Osteoblast (primary cell): ENCODE data around the gene SDHAF2. TPM values are rescaled to one million over a fixed set of nuclear protein-coding genes. Genes with fewer than 3 reads are reported as not detected.
"Not testable (repeated sequence)": the region's sequence is repeated elsewhere in the genome, so short reads cannot be mapped to it uniquely, and the experiment has no call there.

Source experiments
- DNase-seq: peaks from one replicate; pipeline ENCODE4 v3.0.0; 2011; ENCODE audit warnings: low spot score, mixed read lengths; ENCODE audit not compliant: insufficient read length; ENCODE audit errors: missing footprints
- H2AFZ ChIP-seq: 2 replicates; pipeline ENCODE4 v1.6.0; 2011; ENCODE audit warnings: mild to moderate bottlenecking, low read length
- H3K27ac ChIP-seq: 2 replicates; pipeline ENCODE4 v1.5.1; 2011; ENCODE audit warnings: mild to moderate bottlenecking, low read depth, low read length, moderate library complexity
- H3K27me3 ChIP-seq: 2 replicates; pipeline ENCODE4 v1.6.0; 2012; ENCODE audit warnings: mild to moderate bottlenecking, control low read depth, inconsistent platforms, low read length, moderate library complexity; ENCODE audit not compliant: insufficient read depth
- H3K36me3 ChIP-seq: 2 replicates; pipeline ENCODE4 v1.5.1; 2011; ENCODE audit warnings: mild to moderate bottlenecking, low read length, control low read depth, moderate library complexity; ENCODE audit not compliant: insufficient read depth
- H3K4me1 ChIP-seq: 2 replicates; pipeline ENCODE4 v1.5.1; 2011; ENCODE audit warnings: mild to moderate bottlenecking, low read length, control low read depth, moderate library complexity; ENCODE audit not compliant: insufficient read depth
- H3K4me2 ChIP-seq: 2 replicates; pipeline ENCODE4 v1.6.0; 2011; ENCODE audit warnings: mild to moderate bottlenecking, low read length; ENCODE audit not compliant: insufficient read depth
- H3K4me3 ChIP-seq: fragments of 200-600 bp; sonication (generic); 3 replicates; pipeline ENCODE4 v1.5.1; 2012; ENCODE audit warnings: mild to moderate bottlenecking, low read length, inconsistent platforms; ENCODE audit not compliant: insufficient read depth
- H3K79me2 ChIP-seq: 2 replicates; pipeline ENCODE4 v1.6.0; 2012; ENCODE audit warnings: mild to moderate bottlenecking, low read length, control low read depth, inconsistent platforms; ENCODE audit not compliant: insufficient read depth
- H3K9me3 ChIP-seq: 2 replicates; pipeline ENCODE4 v1.5.1; 2011; ENCODE audit warnings: low read depth, low read length, control low read depth
- H4K20me1 ChIP-seq: 2 replicates; pipeline ENCODE4 v1.6.0; 2012; ENCODE audit warnings: mild to moderate bottlenecking, low read length, control low read depth; ENCODE audit not compliant: insufficient read depth
- CTCF ChIP-seq: IDR thresholded peaks from 2 replicates; pipeline ENCODE4 v1.5.1; 2011; ENCODE audit warnings: mild to moderate bottlenecking, low read depth, low read length, moderate library complexity; ENCODE audit errors: extremely low read depth
- total RNA-seq: library from RNA; depleted of rRNA; stranded (reverse); fragments of >200 nt; gene quantifications from 2 replicates; pipeline ENCODE4 v1.2.3, GENCODE V29; 2012

Gene SDHAF2
- total RNA-seq, 1 donor: 46.3 TPM

GRCh38 chr11:61453695-61454094 lies 23.8 kb downstream of the SDHAF2 start:
- no peak overlapping the region for H3K4me2 ChIP-seq
- H3K4me1 ChIP-seq: no peaks in the 10 kb centered on the region
- no peak overlapping the region for H3K27ac ChIP-seq
- H3K27me3 ChIP-seq: no peaks in the 10 kb centered on the region
- no peak overlapping the region for H2AFZ ChIP-seq
- no peaks in the 10 kb centered on the region for H3K9me3 ChIP-seq
- no peak for TF ChIP-seq CTCF
- peaks cover 23% of the 10 kb centered on the region for H3K36me3 ChIP-seq
- no peak overlapping the region for H3K4me3 ChIP-seq
- H3K79me2 ChIP-seq: peaks cover 6% of the 10 kb centered on the region
- peaks cover 18% of the 10 kb centered on the region for H4K20me1 ChIP-seq
- DNase-seq: peak; percentile 63

- H3K27me3 ChIP-seq: no peaks in the 10 kb centered on the region
- no peaks in the 10 kb centered on the region for H3K4me1 ChIP-seq
- H3K36me3 ChIP-seq: peaks cover 17% of the 10 kb centered on the region
- H2AFZ ChIP-seq: no peak overlapping the region
- H3K9me3 ChIP-seq: no peaks in the 10 kb centered on the region
- TF ChIP-seq CTCF: no peak
- H3K4me3 ChIP-seq: no peak overlapping the region
- no peak overlapping the region for H3K4me2 ChIP-seq
- peaks cover 18% of the 10 kb centered on the region for H4K20me1 ChIP-seq
- peak; percentile 57 for DNase-seq
- peaks cover 2% of the 10 kb centered on the region for H3K79me2 ChIP-seq
- H3K27ac ChIP-seq: no peak overlapping the region
These were observed 24.6 kb downstream of the SDHAF2 start for GRCh38 chr11:61454520-61454919.

GRCh38 chr11:61460474-61460881 lies 30.6 kb downstream of the SDHAF2 start:
- Histone ChIP-seq H3K36me3 (no peaks in the 10 kb centered on the region), H3K27ac (no peak overlapping the region), H3K4me3 (no peak overlapping the region), H3K27me3 (no peaks in the 10 kb centered on the region), H4K20me1 (peaks cover 17% of the 10 kb centered on the region), H2AFZ (no peak overlapping the region), H3K79me2 (peaks cover 2% of the 10 kb centered on the region), H3K4me2 (no peak overlapping the region), H3K4me1 (no peaks in the 10 kb centered on the region), H3K9me3 (no peaks in the 10 kb centered on the region)
- peak; percentile 65 for DNase-seq
- no peak for TF ChIP-seq CTCF

- peak; percentile 62 for DNase-seq
- Histone ChIP-seq H4K20me1 (peaks cover 13% of the 10 kb centered on the region), H2AFZ (no peak overlapping the region), H3K4me1 (no peaks in the 10 kb centered on the region), H3K27ac (no peak overlapping the region), H3K4me3 (no peak overlapping the region), H3K27me3 (no peaks in the 10 kb centered on the region), H3K4me2 (no peak overlapping the region), H3K79me2 (peaks cover 2% of the 10 kb centered on the region), H3K9me3 (no peaks in the 10 kb centered on the region), H3K36me3 (no peaks in the 10 kb centered on the region)
- TF ChIP-seq CTCF: peak; percentile 6
These were observed 31.1 kb downstream of the SDHAF2 start for GRCh38 chr11:61460986-61461385.

GRCh38 chr11:61467602-61468001 lies 37.7 kb downstream of the SDHAF2 start:
- not testable (repeated sequence) for H3K4me2 ChIP-seq, H3K9me3 ChIP-seq, H3K79me2 ChIP-seq, H3K36me3 ChIP-seq, H4K20me1 ChIP-seq, H2AFZ ChIP-seq, H3K4me1 ChIP-seq, H3K4me3 ChIP-seq, H3K27ac ChIP-seq, DNase-seq, H3K27me3 ChIP-seq
